Measurements from ENCODE around the gene CIAO2A. TPM values are rescaled to one million over a fixed set of nuclear protein-coding genes. Genes with fewer than 3 reads are reported as not detected.

CIAO2A gene
- total RNA-seq, 2 donors from 2014 or later, result 54.6 to 63.2 TPM

DNA sequence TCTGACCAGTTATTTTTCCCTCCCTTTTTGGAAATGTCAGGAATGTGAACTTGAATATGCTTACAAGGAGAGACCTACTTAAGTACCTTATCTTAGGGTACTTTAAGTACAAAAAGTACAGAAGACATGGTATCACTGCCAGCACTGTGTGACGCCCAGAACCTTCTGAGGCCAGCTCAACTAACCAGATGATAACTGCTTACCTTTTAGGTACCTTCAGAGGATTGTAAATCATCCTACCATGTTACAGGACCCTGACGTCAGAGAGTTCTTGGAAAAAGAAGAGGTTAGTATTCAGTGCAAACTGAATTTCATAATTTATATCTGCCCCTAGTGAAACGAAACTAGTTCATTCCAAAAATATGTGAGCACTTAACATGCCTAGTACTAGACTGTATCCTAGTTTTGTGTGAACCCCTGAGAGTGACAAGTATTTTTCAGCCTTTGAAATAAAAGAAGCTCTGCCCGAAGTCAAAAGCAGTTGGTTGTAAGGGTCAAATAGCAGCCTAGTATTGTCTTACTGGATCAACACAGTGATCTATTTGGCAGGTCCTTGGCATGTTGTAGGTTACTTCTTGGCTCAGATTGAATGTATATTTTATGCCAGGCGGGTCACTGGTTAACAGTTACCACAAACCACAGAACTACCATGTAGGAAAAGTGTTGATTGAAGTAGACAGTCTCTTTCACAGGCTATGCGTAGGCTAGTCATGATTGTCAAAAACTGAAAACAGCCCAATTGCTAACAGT, 34.1 kb upstream of the CIAO2A start:
- no peaks in the 10 kb centered on the region for H3K9me3 ChIP-seq (ENCODE audit: control insufficient read depth, low read length)
- peaks cover 54% of the 10 kb centered on the region for H3K36me3 ChIP-seq (ENCODE audit: control insufficient read depth, insufficient read depth, low read length)
- no peak overlapping the region for H3K27ac Mint-ChIP-seq
- H3K27me3 Mint-ChIP-seq (ENCODE audit: insufficient read depth), result no peaks in the 10 kb centered on the region
- H3K9ac ChIP-seq (ENCODE audit: extremely low read depth, low read length, poor library complexity, severe bottlenecking), result no peak overlapping the region
- H3K27ac ChIP-seq (ENCODE audit: low read depth, low read length), result no peak overlapping the region
- no peaks in the 10 kb centered on the region for H3K4me1 ChIP-seq (ENCODE audit: control insufficient read depth, insufficient read depth, low read length)
- no peaks in the 10 kb centered on the region for H3K9me3 Mint-ChIP-seq
- no peaks in the 10 kb centered on the region for H3K4me1 Mint-ChIP-seq
- TF ChIP-seq, protein P1, sequence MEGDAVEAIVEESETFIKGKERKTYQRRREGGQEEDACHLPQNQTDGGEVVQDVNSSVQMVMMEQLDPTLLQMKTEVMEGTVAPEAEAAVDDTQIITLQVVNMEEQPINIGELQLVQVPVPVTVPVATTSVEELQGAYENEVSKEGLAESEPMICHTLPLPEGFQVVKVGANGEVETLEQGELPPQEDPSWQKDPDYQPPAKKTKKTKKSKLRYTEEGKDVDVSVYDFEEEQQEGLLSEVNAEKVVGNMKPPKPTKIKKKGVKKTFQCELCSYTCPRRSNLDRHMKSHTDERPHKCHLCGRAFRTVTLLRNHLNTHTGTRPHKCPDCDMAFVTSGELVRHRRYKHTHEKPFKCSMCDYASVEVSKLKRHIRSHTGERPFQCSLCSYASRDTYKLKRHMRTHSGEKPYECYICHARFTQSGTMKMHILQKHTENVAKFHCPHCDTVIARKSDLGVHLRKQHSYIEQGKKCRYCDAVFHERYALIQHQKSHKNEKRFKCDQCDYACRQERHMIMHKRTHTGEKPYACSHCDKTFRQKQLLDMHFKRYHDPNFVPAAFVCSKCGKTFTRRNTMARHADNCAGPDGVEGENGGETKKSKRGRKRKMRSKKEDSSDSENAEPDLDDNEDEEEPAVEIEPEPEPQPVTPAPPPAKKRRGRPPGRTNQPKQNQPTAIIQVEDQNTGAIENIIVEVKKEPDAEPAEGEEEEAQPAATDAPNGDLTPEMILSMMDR (conservative IDR thresholded peaks at IDR 0.05), result no peak
- 92 to 97% methylated on average over 3 to 6 of the region's 6 CpGs for WGBS, 2 experiments (ENCODE audit: insufficient coverage in 1 of 2, insufficient read length in 1 of 2)
- H3K36me3 Mint-ChIP-seq (ENCODE audit: low read depth), result peaks cover 74% of the 10 kb centered on the region
- no peak overlapping the region for H3K4me3 ChIP-seq (ENCODE audit: low read length)
- H3K27me3 ChIP-seq (ENCODE audit: control insufficient read depth, insufficient read depth, low read length, poor library complexity, severe bottlenecking), result no peaks in the 10 kb centered on the region
- DNase-seq, result no peak
- no peak overlapping the region for H3K4me3 Mint-ChIP-seq

DNA sequence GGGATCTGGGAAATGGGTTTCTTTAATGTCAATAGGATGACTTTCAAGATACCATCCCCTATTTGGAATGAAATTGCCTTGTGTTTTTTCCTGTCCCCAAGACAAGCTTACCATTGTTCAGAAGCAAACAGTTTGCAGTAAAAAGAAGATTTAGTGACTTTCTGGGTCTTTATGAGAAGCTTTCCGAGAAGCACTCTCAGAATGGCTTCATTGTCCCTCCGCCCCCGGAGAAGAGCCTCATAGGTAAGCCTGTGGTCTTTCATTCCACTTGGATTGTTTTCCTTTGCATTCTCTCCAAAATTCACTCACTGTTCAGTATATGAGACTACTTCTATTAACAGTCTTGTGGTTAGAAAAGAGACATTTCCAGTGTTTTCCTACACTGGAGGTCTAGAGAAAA, 32.3 kb upstream of the CIAO2A start:
- Mint-ChIP-seq H3K36me3 (ENCODE audit: low read depth) (peaks cover 61% of the 10 kb centered on the region), H3K9me3 (no peaks in the 10 kb centered on the region), H3K27me3 (ENCODE audit: insufficient read depth) (no peaks in the 10 kb centered on the region), H3K27ac (no peak overlapping the region), H3K4me3 (no peak overlapping the region), H3K4me1 (no peaks in the 10 kb centered on the region)
- H3K4me1 ChIP-seq (ENCODE audit: control insufficient read depth, insufficient read depth, low read length), result no peaks in the 10 kb centered on the region
- H3K9me3 ChIP-seq (ENCODE audit: control insufficient read depth, low read length), result no peaks in the 10 kb centered on the region
- DNase-seq, result no peak
- TF ChIP-seq, protein P1 (conservative IDR thresholded peaks at IDR 0.05), result no peak
- H3K4me3 ChIP-seq (ENCODE audit: low read length), result no peak overlapping the region
- WGBS, 2 experiments (ENCODE audit: insufficient coverage in 1 of 2, insufficient read length in 1 of 2), result 61 to 67% methylated on average over 3 of the region's 3 CpGs
- H3K36me3 ChIP-seq (ENCODE audit: control insufficient read depth, insufficient read depth, low read length), result peaks cover 37% of the 10 kb centered on the region
- no peak overlapping the region for H3K9ac ChIP-seq (ENCODE audit: extremely low read depth, low read length, poor library complexity, severe bottlenecking)
- no peak overlapping the region for H3K27ac ChIP-seq (ENCODE audit: low read depth, low read length)
- no peaks in the 10 kb centered on the region for H3K27me3 ChIP-seq (ENCODE audit: control insufficient read depth, insufficient read depth, low read length, poor library complexity, severe bottlenecking)

DNA sequence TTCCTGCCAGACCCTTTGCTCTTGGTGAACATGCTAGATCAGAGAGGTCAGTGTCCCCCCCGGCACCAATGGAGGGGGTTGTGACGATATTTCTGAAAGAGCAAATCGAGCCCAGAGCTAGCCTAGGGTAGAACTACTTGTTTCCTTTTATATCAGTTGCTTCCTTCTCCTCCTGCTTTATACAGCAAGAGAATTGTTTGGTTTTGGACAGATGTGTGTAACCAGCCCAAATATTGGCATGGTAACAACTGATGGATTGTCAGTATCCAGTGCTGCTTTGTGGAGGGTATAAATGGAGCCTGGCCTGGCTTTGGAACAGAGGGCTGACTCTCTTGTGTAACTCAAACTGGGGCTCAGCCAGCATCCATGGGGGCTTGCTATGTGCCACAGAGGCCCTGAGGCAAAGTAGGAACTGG, 29.3 kb upstream of the CIAO2A start:
- H3K27ac Mint-ChIP-seq, result no peak overlapping the region
- H3K4me1 ChIP-seq (ENCODE audit: control insufficient read depth, insufficient read depth, low read length), result no peaks in the 10 kb centered on the region
- H3K9me3 ChIP-seq (ENCODE audit: control insufficient read depth, low read length), result no peaks in the 10 kb centered on the region
- TF ChIP-seq, protein P1 (conservative IDR thresholded peaks at IDR 0.05), result no peak
- no peak overlapping the region for H3K4me3 Mint-ChIP-seq
- no peak overlapping the region for H3K4me3 ChIP-seq (ENCODE audit: low read length)
- H3K9ac ChIP-seq (ENCODE audit: extremely low read depth, low read length, poor library complexity, severe bottlenecking), result no peak overlapping the region
- H3K36me3 ChIP-seq (ENCODE audit: control insufficient read depth, insufficient read depth, low read length), result peaks cover 43% of the 10 kb centered on the region
- H3K4me1 Mint-ChIP-seq, result no peaks in the 10 kb centered on the region
- H3K36me3 Mint-ChIP-seq (ENCODE audit: low read depth), result peaks cover 64% of the 10 kb centered on the region
- no peaks in the 10 kb centered on the region for H3K27me3 Mint-ChIP-seq (ENCODE audit: insufficient read depth)
- no peaks in the 10 kb centered on the region for H3K9me3 Mint-ChIP-seq
- DNase-seq, result no peak
- H3K27me3 ChIP-seq (ENCODE audit: control insufficient read depth, insufficient read depth, low read length, poor library complexity, severe bottlenecking), result no peaks in the 10 kb centered on the region
- WGBS, 2 experiments (ENCODE audit: insufficient coverage in 1 of 2, insufficient read length in 1 of 2), result 80 to 91% methylated on average over 1 to 3 of the region's 3 CpGs
- H3K27ac ChIP-seq (ENCODE audit: low read depth, low read length), result no peak overlapping the region

All from endodermal cell (in vitro differentiated cells).